Tibial nerve (tissue), 4 donors: ENCODE measurements around the gene SPG11. TPM values are rescaled to one million over a fixed set of nuclear protein-coding genes. Genes with fewer than 3 reads are reported as not detected.
"Not testable (repeated sequence)": the region's sequence is repeated elsewhere in the genome, so short reads cannot be mapped to it uniquely, and the experiment has no call there.

Experiments
- DNase-seq, 2 donors: peaks; one replicate each; pipeline ENCODE4 v3.0.0-alpha.2; 2019; ENCODE audit warnings: low spot score in 2 of 2
- H3K27ac ChIP-seq, 4 donors: fragments of 200-600 bp; sonication (generic) in 3 of 4; one replicate each; pipeline ENCODE4 v1.5.1; 2017 to 2019; ENCODE audit warnings: mild to moderate bottlenecking in 1 of 4
- H3K27me3 ChIP-seq, 2 donors: fragments of 200-600 bp; sonication (generic) in 1 of 2; one replicate each; pipeline versions ENCODE4 v1.5.1 to v1.6.0; 2017 to 2019
- H3K36me3 ChIP-seq, 3 donors: fragments of 200-600 bp; sonication (generic); one replicate each; pipeline ENCODE4 v1.5.1; 2018 to 2019
- H3K4me1 ChIP-seq, 4 donors: fragments of 200-600 bp; sonication (generic) in 3 of 4; one replicate each; pipeline ENCODE4 v1.5.1; 2017 to 2019
- H3K4me3 ChIP-seq, 4 donors: fragments of 200-600 bp; sonication (generic) in 3 of 4; one replicate each; pipeline ENCODE4 v1.5.1; 2017 to 2019; ENCODE audit warnings: mild to moderate bottlenecking in 1 of 4, moderate library complexity in 1 of 4
- H3K9me3 ChIP-seq, 4 donors: fragments of 200-600 bp; sonication (generic) in 3 of 4; one replicate each; pipeline ENCODE4 v1.5.1; 2017 to 2019
- EP300 ChIP-seq, 2 donors: sonication (generic); formaldehyde crosslinking; IDR thresholded peaks; one replicate each; pipeline ENCODE4 v1.6.1; 2017; ENCODE audit warnings: antibody characterized with exemption in 2 of 2, mild to moderate bottlenecking in 1 of 2
- POLR2A ChIP-seq, 2 donors: fragments of 450-650 bp; IDR thresholded peaks; one replicate each; pipeline ENCODE4 v1.6.1; 2017; ENCODE audit warnings: antibody characterized with exemption in 2 of 2, mild to moderate bottlenecking in 2 of 2, moderate library complexity in 2 of 2
- WGBS, 2 donors: methylation state at CpG; one replicate each; pipeline ENCODE4 v1.1.5; 2018; 5-methylcytosine and 5-hydroxymethylcytosine counted together
- total RNA-seq, 4 donors: library from RNA; depleted of rRNA; stranded (reverse); fragments of >200 nt; gene quantifications; one replicate each; pipeline ENCODE4 v1.1.0, GENCODE V29; 2016
- TF ChIP-seq, protein P1 (sequence below), 5 experiments: fragments of 200-600 bp in 3 of 5; fragments of 450-650 bp in 2 of 5; sonication (generic) in 3 of 5; IDR thresholded peaks; one replicate each; pipeline ENCODE4 v1.5.1; 2016 to 2019; ENCODE audit warnings: antibody characterized with exemption in 5 of 5, mild to moderate bottlenecking in 3 of 5, moderate library complexity in 2 of 5

Gene SPG11
- total RNA-seq, 4 donors from 2014 or later, result 65.5 to 157 (median 96.2) TPM

DNA sequence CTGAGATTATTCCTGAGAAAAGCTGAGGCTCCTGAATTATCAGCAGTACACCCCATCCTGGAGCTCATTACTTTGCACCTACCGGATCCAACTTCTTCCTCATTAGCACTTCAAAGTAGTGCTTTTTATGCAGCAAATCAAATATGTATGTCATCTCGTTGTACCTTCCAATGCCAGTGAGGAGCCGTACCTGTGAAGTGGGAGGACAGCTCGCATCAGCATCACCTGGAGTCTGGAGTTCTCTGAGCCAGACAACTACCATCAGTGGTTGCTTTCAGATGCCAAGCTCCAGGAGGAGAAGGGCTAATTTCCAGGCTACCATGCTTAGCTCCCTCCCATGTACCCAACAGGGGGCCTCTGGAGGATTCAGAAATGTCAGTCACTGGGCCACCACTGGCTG lies 94.1 kb downstream of the SPG11 start:
- Histone ChIP-seq H3K27ac (no peak overlapping the region), H3K4me3 (no peak overlapping the region), H3K36me3 (peaks cover 7 to 98% (median 24%) of the 10 kb centered on the region in 3 donors), H3K27me3 (no peaks in the 10 kb centered on the region), H3K9me3 (peaks cover 0 to 13% (median 0%) of the 10 kb centered on the region in 4 donors), H3K4me1 (no peaks in the 10 kb centered on the region)
- no peak for DNase-seq
- WGBS, 2 donors, result 98 to 99% methylated on average over 4 of the region's 4 CpGs
- TF ChIP-seq POLR2A (IDR thresholded peaks at IDR 0.05), result no peak

GRCh38 chr15:44568338-44568737 lies 95.1 kb downstream of the SPG11 start:
- TF ChIP-seq POLR2A (IDR thresholded peaks at IDR 0.05) (no peak), EP300 (IDR thresholded peaks at IDR 0.05) (no peak)
- TF ChIP-seq, protein P1, sequence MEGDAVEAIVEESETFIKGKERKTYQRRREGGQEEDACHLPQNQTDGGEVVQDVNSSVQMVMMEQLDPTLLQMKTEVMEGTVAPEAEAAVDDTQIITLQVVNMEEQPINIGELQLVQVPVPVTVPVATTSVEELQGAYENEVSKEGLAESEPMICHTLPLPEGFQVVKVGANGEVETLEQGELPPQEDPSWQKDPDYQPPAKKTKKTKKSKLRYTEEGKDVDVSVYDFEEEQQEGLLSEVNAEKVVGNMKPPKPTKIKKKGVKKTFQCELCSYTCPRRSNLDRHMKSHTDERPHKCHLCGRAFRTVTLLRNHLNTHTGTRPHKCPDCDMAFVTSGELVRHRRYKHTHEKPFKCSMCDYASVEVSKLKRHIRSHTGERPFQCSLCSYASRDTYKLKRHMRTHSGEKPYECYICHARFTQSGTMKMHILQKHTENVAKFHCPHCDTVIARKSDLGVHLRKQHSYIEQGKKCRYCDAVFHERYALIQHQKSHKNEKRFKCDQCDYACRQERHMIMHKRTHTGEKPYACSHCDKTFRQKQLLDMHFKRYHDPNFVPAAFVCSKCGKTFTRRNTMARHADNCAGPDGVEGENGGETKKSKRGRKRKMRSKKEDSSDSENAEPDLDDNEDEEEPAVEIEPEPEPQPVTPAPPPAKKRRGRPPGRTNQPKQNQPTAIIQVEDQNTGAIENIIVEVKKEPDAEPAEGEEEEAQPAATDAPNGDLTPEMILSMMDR (IDR thresholded peaks at IDR 0.05), result no peak
- Histone ChIP-seq H3K4me3 (no peak overlapping the region), H3K9me3 (peaks cover 0 to 13% (median 0%) of the 10 kb centered on the region in 4 donors), H3K4me1 (no peaks in the 10 kb centered on the region), H3K36me3 (peaks cover 7 to 98% (median 34%) of the 10 kb centered on the region in 3 donors), H3K27me3 (no peaks in the 10 kb centered on the region), H3K27ac (no peak overlapping the region)
- no peak for DNase-seq
- 81 to 82% methylated on average over 3 of the region's 3 CpGs for WGBS, 2 donors

DNA sequence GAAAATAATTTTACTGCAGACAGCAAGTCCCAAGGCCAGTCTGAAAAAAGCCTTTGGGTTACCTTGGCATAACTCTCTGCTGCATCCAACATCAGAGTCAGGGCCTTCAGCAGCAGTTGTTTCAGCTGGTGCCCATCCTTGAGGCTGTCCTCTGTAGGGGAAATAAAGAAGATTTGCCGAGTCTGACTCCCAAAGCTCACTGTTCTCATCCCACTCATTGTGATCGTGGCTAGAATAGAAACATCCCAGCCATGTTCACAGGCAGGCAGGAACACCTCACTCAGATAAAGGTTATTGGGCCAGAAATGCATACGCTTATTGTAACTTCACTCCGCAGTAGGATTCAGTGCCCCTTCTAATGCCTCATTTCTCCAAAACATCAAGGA lies 97.3 kb downstream of the SPG11 start:
- no peaks in the 10 kb centered on the region for H3K27me3 ChIP-seq
- H3K9me3 ChIP-seq, result peaks cover 0 to 13% (median 0%) of the 10 kb centered on the region in 4 donors
- TF ChIP-seq POLR2A (IDR thresholded peaks at IDR 0.05) (no peak), EP300 (IDR thresholded peaks at IDR 0.05) (no peak)
- TF ChIP-seq, protein P1 (IDR thresholded peaks at IDR 0.05), result no peak
- H3K36me3 ChIP-seq, result peaks cover 7 to 98% (median 35%) of the 10 kb centered on the region in 3 donors
- DNase-seq, result no peak
- 92 to 95% methylated on average over 4 of the region's 4 CpGs for WGBS, 2 donors
- H3K27ac ChIP-seq, result no peak overlapping the region
- no peaks in the 10 kb centered on the region for H3K4me1 ChIP-seq
- H3K4me3 ChIP-seq, result no peak overlapping the region

DNA sequence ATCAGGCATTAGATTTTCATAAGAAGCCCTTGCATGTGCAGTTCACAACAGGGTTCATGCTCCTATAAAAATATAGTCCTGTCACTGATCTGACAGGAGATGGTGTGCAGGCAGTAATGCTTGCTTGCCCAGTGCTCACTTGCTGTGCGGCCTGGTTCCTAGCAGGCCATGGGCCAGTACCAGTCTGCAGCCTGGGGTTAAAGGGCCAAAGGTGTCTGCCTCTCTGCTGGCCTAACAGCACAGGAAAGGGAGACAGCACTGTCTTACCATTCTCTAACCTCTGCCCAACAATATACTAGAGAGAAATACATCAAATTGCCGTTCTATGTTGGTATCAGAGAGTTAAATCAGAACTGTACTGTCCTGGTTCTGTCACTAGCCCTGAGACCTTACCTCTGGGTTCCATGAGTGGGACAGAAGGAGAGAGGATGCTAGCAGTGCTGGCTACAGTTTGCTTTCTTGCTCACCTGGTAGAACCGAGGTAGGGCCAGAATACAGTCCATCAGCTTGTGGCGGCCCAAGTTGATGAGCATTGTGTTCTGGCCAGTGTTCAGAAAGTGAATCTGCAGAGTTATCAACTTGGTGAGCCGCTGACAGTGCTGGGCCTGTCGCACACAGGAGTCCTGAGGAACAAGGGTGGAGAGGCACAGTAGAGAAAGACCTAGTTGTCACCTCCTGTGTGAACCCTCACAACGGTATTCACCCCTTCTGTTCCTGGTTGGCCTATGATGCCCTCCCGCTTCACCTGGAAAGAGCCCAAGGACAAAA lies 97.9 kb downstream of the SPG11 start:
- no peak for DNase-seq
- Histone ChIP-seq H3K27me3 (no peaks in the 10 kb centered on the region), H3K27ac (no peak overlapping the region), H3K4me1 (no peaks in the 10 kb centered on the region), H3K9me3 (peaks cover 0 to 13% (median 0%) of the 10 kb centered on the region in 4 donors), H3K36me3 (peaks cover 7 to 98% (median 38%) of the 10 kb centered on the region in 3 donors), H3K4me3 (no peak overlapping the region)
- WGBS, 2 donors, result 95 to 98% methylated on average over 8 of the region's 8 CpGs
- TF ChIP-seq, protein P1 (IDR thresholded peaks at IDR 0.05), result no peak
- no peak for TF ChIP-seq POLR2A (IDR thresholded peaks at IDR 0.05)
- no peak for TF ChIP-seq EP300 (IDR thresholded peaks at IDR 0.05)

- not testable (repeated sequence) for H3K27me3 ChIP-seq, H3K4me1 ChIP-seq, H3K9me3 ChIP-seq, H3K4me3 ChIP-seq, DNase-seq, H3K27ac ChIP-seq
- H3K36me3 ChIP-seq, result peaks cover 7 to 99% (median 33%) of the 10 kb centered on the region in 3 donors
Observed at GRCh38 chr15:44560926-44561325, 102.5 kb downstream of the SPG11 start.

DNA sequence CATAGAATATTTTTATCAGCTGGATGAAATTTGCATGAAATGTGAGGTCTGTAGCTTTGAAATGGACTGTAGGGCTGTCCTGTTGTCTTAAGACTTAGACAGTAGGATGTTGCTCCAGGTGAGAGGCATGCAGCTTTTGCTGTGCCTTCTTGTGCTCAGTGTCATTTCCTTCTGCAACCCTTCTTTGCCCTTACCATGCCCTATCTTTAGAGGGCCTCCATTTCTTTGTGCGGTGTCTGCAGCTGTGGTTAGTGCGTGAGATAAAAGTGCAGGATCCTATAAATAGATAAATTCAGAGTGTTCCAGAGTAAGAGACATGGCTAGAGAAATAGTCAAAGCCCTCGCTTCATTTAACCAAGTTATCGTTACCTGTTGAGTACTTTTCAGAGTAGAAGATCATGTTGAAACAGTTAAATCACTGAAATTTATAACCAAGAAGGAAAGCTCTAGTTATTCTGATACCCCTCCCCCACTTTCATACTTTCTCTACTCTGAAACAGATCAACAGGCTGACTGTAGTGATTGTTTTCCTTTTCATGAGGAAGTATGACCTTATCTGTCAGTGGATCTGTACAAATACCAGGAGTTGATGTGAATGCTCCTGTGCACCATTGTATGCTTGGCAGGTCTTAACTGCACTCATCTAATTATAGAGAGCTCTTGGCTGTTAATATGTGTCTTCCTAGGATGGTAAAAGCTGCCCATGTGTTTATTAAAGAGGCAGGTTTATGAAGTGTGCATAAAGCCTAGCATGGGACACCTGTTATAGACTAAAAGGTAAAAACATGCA lies 108.3 kb downstream of the SPG11 start:
- Histone ChIP-seq H3K27me3 (no peaks in the 10 kb centered on the region), H3K36me3 (peaks cover 0 to 89% (median 16%) of the 10 kb centered on the region in 3 donors), H3K9me3 (no peaks in the 10 kb centered on the region), H3K4me1 (no peaks in the 10 kb centered on the region), H3K4me3 (no peak overlapping the region), H3K27ac (no peak overlapping the region)
- WGBS, 2 donors, result 91 to 93% methylated on average over 4 of the region's 4 CpGs
- no peak for DNase-seq
- TF ChIP-seq POLR2A (IDR thresholded peaks at IDR 0.05) (no peak), EP300 (IDR thresholded peaks at IDR 0.05) (no peak)
- TF ChIP-seq, protein P1 (IDR thresholded peaks at IDR 0.05), result no peak
